ENCODE measurements around the gene DSCAML1.

DNA sequence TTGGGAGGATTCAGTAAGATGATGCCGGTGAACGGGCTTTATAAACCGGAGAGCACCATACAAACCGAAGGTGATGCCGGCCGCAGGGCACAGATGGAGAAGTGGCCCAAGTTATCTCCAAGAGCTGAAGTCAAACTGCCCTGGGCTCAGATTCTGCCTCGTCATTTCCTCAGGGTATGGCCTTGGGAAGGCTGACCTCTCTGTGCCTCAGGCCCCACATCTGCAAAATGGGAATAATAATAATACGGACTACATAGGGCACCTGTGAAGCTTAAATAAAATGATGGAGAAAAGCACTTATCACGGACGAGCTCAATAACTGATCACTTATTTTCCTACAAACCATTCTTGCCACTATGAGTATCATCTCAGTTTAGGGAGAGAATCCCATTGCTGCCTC, 29.9 kb downstream of the DSCAML1 start:
- no peak for TF ChIP-seq HDGF (IDR thresholded peaks at IDR 0.05; ENCODE audit: borderline replicate concordance)
- TF ChIP-seq FOXM1 (IDR thresholded peaks at IDR 0.05; ENCODE audit: borderline replicate concordance): no peak
- no peak for TF ChIP-seq FOXA1 (IDR thresholded peaks at IDR 0.05)
- TF ChIP-seq SUZ12 (IDR thresholded peaks at IDR 0.05): no peak
- no peak for TF ChIP-seq ARNT (IDR thresholded peaks at IDR 0.05)
- no peak for TF ChIP-seq TARDBP (IDR thresholded peaks at IDR 0.05)
- no peak for TF ChIP-seq ELF4 (IDR thresholded peaks at IDR 0.05)
- no peak for TF ChIP-seq BHLHE40 (IDR thresholded peaks at IDR 0.05; ENCODE audit: borderline replicate concordance)
